ENCODE data around the gene GALNTL6. TPM values are rescaled to one million over a fixed set of nuclear protein-coding genes. Genes with fewer than 3 reads are reported as not detected.

Gene GALNTL6
- total RNA-seq, 2 donors from 2014 or later: 0.71 TPM; not detected in 1

- Mint-ChIP-seq H3K36me3 (ENCODE audit: low read depth) (no peaks in the 10 kb centered on the region), H3K27me3 (ENCODE audit: insufficient read depth) (no peaks in the 10 kb centered on the region), H3K4me3 (no peak overlapping the region), H3K9me3 (no peaks in the 10 kb centered on the region), H3K27ac (no peak overlapping the region), H3K4me1 (no peaks in the 10 kb centered on the region)
- Histone ChIP-seq H3K27me3 (ENCODE audit: control insufficient read depth, insufficient read depth, low read length, poor library complexity, severe bottlenecking) (no peaks in the 10 kb centered on the region), H3K9ac (ENCODE audit: extremely low read depth, low read length, poor library complexity, severe bottlenecking) (no peak overlapping the region), H3K9me3 (ENCODE audit: control insufficient read depth, low read length) (no peaks in the 10 kb centered on the region), H3K36me3 (ENCODE audit: control insufficient read depth, insufficient read depth, low read length) (no peaks in the 10 kb centered on the region), H3K4me3 (ENCODE audit: low read length) (no peak overlapping the region), H3K4me1 (ENCODE audit: control insufficient read depth, insufficient read depth, low read length) (no peaks in the 10 kb centered on the region), H3K27ac (ENCODE audit: low read depth, low read length) (no peak overlapping the region)
- no peak for TF ChIP-seq CTCF (conservative IDR thresholded peaks at IDR 0.05)
- no peak for DNase-seq
Observed at GRCh38 chr4:172674811-172675210, 861.6 kb downstream of the GALNTL6 start.

DNA sequence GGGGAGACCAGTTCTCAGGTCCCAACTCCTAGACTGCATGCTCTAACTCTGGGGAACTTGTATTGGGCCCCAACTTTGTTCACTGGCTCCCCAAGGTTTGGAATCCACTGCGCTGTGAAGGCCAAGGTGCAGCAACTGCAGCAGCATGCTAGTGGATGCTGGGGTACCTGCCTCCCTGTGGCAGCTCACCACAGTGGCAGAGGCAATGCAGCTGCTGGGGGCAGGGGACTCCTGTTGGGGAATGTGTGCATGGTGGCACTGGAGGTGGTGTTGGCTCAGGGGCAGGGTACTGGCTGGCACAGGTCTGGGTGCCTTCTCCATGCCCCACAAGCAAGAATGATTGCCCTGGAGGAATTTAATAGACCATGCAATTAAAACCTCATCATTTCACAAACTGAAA is 862.0 kb downstream of the GALNTL6 start:
- Histone ChIP-seq H3K4me3 (ENCODE audit: low read length) (no peak overlapping the region), H3K9ac (ENCODE audit: extremely low read depth, low read length, poor library complexity, severe bottlenecking) (no peak overlapping the region), H3K36me3 (ENCODE audit: control insufficient read depth, insufficient read depth, low read length) (no peaks in the 10 kb centered on the region), H3K27ac (ENCODE audit: low read depth, low read length) (no peak overlapping the region), H3K4me1 (ENCODE audit: control insufficient read depth, insufficient read depth, low read length) (no peaks in the 10 kb centered on the region), H3K9me3 (ENCODE audit: control insufficient read depth, low read length) (no peaks in the 10 kb centered on the region), H3K27me3 (ENCODE audit: control insufficient read depth, insufficient read depth, low read length, poor library complexity, severe bottlenecking) (no peaks in the 10 kb centered on the region)
- WGBS, 2 experiments (ENCODE audit: insufficient coverage in 1 of 2, insufficient read length in 1 of 2): 100% methylated on average over 1 of the region's 1 CpG; no CpG with 5 or more reads in 1 of the 2 experiments
- Mint-ChIP-seq H3K4me3 (no peak overlapping the region), H3K27me3 (ENCODE audit: insufficient read depth) (no peaks in the 10 kb centered on the region), H3K27ac (no peak overlapping the region), H3K9me3 (no peaks in the 10 kb centered on the region), H3K4me1 (no peaks in the 10 kb centered on the region), H3K36me3 (ENCODE audit: low read depth) (no peaks in the 10 kb centered on the region)
- DNase-seq: no peak
- no peak for TF ChIP-seq CTCF (conservative IDR thresholded peaks at IDR 0.05)

DNA sequence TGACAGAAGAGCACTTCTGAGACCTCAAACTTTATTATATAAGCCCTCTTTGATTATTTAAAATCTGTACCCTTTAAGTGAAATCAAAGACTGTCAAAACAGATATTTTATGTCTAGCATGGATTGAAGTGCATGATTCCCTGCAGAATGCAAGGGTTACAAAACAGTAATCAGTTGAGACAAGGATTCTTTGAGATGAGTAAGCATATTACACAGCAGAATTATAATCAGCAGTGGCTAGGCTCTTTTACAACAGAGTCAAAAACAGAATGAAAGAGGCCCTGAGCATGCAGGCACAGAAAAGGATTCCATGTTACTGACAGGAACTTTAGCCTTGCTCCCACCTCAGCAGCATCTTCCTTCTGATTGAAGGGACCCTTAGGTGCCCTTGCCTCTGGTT is 867.5 kb downstream of the GALNTL6 start:
- H3K27ac Mint-ChIP-seq: no peak overlapping the region
- no peak for DNase-seq
- H3K4me3 ChIP-seq (ENCODE audit: low read length): no peak overlapping the region

More for the DNA sequence above, 867.5 kb downstream of the GALNTL6 start:
- Histone ChIP-seq H3K27me3 (ENCODE audit: control insufficient read depth, insufficient read depth, low read length, poor library complexity, severe bottlenecking) (no peaks in the 10 kb centered on the region), H3K9ac (ENCODE audit: extremely low read depth, low read length, poor library complexity, severe bottlenecking) (no peak overlapping the region), H3K4me1 (ENCODE audit: control insufficient read depth, insufficient read depth, low read length) (no peaks in the 10 kb centered on the region), H3K36me3 (ENCODE audit: control insufficient read depth, insufficient read depth, low read length) (no peaks in the 10 kb centered on the region), H3K27ac (ENCODE audit: low read depth, low read length) (no peak overlapping the region), H3K9me3 (ENCODE audit: control insufficient read depth, low read length) (no peaks in the 10 kb centered on the region)
- no peaks in the 10 kb centered on the region for H3K4me1 Mint-ChIP-seq
- no peaks in the 10 kb centered on the region for H3K27me3 Mint-ChIP-seq (ENCODE audit: insufficient read depth)
- no peaks in the 10 kb centered on the region for H3K36me3 Mint-ChIP-seq (ENCODE audit: low read depth)
- no peak overlapping the region for H3K4me3 Mint-ChIP-seq
- no peaks in the 10 kb centered on the region for H3K9me3 Mint-ChIP-seq
- TF ChIP-seq CTCF (conservative IDR thresholded peaks at IDR 0.05): no peak

Data from endodermal cell (in vitro differentiated cells).